D721Med (cell line): ENCODE results near the gene GNG2.

Experiments used
- DNase-seq: peaks from one replicate; pipeline ENCODE4 v3.0.0; 2011; ENCODE audit warnings: low spot score; ENCODE audit not compliant: insufficient read length
- FAIRE-seq: peaks from 2 replicates; lab custom pipeline; 2011; peaks lifted over from hg19 to GRCh38; lab: Jason Lieb, UNC
- CTCF ChIP-seq: IDR thresholded peaks from 2 replicates; pipeline ENCODE4 v1.5.1; 2012; ENCODE audit warnings: mild to moderate bottlenecking, control low read depth; ENCODE audit not compliant: insufficient read depth; ENCODE audit errors: missing control alignments

GNG2 gene

GRCh38 chr14:51845811-51846210, 14.6 kb upstream of the GNG2 start:
- FAIRE-seq (no peak), DNase-seq (no peak)
- no peak for TF ChIP-seq CTCF

GRCh38 chr14:51846631-51847488, 13.6 kb upstream of the GNG2 start:
- no peak for TF ChIP-seq CTCF
- no peak for FAIRE-seq

DNA sequence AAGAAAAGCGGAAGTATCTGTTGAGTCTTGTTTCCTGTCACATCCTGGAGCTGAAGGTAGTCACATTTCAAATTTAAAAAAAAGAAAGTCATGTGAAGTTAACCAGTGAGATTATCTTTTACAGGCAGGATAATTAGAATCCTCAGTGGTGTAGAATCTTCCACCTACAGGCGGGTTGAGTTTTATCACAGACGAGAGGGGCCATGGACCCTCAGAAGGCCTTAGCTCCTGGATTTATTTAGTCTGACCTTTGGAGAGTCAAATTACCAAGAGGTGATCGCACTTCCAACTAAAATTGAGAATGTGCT, 13.0 kb upstream of the GNG2 start:
- FAIRE-seq (no peak), DNase-seq (no peak)
- no peak for TF ChIP-seq CTCF

More at GRCh38 chr14:51846631-51847488, 13.6 kb upstream of the GNG2 start:
- DNase-seq: no peak

DNA sequence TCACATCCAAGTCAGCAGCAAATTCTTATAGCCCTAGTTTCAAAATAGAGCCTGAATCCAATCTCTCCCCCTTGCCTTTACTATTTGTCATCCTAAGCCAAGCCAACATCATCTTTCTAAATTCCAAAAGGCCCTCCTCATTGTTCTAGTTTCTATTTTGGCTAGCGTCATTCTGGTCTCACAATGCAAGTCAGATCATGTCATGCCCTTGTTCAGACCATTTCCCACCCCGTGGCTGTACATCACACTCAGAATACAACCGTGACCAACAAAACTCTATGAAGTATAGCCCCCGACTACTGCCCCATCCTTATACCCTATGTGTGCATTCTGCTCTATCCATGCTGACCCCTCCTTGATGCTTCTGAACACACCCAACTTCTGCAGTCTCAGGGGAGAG, 12.3 kb upstream of the GNG2 start:
- FAIRE-seq (no peak), DNase-seq (no peak)
- no peak for TF ChIP-seq CTCF

GRCh38 chr14:51849097-51849496, 11.3 kb upstream of the GNG2 start:
- no peak for TF ChIP-seq CTCF
- FAIRE-seq: no peak
- no peak for DNase-seq

DNA sequence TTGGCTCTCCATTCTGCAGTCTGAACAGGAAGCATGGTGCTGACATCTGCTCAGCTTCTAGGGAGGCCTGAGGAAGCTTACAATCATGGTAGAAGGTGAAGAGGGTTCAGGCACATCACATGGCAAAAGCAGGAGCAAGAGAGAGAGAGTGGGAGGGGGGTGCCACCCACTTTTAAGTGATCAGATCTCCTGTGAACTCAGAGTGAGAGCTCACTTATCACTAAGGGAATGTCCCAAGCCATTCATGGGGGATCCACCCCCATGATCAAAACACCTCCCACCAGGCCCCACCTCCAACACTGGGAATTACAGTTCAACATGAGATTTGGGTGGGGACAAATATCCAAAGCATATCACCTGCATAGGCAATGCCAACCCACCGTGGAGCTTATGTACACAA, 9.8 kb upstream of the GNG2 start:
- FAIRE-seq (no peak), DNase-seq (no peak)
- no peak for TF ChIP-seq CTCF

DNA sequence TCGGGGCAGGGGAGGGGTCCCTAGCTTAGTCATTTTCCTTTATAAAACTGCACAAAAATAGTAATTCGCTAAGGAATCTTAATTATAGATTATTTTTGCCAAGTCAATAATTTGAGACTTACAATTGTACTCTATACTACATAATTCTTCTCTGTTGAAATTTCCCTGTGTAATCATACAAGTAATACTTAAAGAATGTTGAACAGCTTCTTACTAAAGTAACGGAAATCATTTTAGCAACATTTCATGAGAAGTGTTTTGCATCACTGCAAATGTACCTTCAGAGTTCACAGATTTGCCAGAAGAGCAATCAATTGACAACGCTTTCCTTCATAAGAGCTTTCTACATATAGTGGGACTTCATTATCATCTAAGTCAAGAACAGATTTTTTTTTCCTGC, 7.9 kb upstream of the GNG2 start:
- DNase-seq: no peak
- TF ChIP-seq CTCF: no peak
- no peak for FAIRE-seq
